ENCODE data around the gene P2RX6.

P2RX6 gene

DNA sequence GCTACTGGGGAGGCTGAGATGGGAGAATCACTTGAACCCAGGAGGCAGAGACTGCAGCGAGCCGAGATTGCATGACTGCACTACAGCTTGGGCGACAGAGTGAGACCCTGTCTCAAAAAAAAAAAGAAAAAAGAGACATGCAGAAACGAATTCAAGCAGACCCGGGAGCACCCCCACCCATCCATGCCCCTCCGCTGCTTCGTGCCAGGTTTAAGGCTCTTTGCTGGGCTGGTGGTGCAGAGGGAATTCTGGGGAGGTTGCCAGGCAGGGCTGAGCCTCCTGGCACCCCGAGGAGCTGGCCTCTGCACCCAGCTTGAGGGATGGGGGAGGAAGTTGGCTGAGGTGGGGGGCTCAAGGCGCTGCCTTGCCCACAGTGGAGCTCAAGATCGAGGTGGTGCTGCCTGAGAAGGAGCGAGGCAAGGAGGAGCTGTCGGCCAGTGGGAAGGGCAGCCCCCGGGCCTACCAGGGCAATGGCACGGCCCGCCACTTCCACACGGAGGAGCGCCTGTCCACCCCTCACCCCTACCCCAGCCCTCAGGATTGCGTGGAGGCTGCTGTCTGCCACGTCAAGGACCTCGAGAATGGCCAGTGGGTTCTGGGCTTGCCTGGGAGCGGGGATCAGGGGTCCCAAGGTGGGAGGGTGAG lies 41.9 kb upstream of the P2RX6 start:
- Histone ChIP-seq H3K36me3 (ENCODE audit: insufficient read depth, low read length) (no peaks in the 10 kb centered on the region), H3K4me3 (ENCODE audit: low read length, poor library complexity, severe bottlenecking) (no peak overlapping the region)

DNA sequence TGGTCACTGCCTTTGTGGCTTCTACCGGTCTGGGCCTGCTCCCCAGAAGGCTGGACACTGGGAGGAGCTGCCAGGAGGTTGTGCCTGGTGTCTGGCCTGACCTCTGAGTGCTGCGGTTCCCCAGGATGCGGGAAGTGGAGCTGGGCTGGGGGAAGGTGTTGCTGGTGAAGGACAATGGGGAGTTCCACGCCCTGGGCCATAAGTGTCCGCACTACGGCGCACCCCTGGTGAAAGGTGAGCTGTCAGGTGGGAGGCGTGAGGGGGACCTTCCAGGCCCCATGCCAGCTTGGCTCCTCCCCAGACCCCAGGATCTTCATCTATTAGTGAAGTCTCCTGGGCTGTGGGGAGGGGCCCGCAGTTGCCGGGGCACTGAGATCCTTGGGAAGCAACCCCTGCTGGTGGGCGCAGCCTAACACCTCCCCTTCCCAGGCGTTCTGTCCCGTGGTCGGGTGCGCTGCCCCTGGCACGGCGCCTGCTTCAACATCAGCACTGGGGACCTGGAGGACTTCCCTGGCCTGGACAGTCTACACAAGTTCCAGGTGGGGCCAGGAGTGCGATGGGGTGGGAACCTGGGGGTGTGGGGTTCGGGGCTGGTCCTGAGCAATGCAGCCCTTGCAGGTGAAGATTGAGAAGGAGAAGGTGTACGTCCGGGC lies 41.2 kb upstream of the P2RX6 start:
- Histone ChIP-seq H4K20me1 (ENCODE audit: insufficient read depth, low read length, poor library complexity, severe bottlenecking) (no peaks in the 10 kb centered on the region), H3K4me1 (ENCODE audit: insufficient read depth, low read length, poor library complexity, severe bottlenecking) (no peaks in the 10 kb centered on the region), H3K4me3 (ENCODE audit: low read length, poor library complexity, severe bottlenecking) (no peak overlapping the region), H3K27me3 (ENCODE audit: insufficient read depth, low read length, poor library complexity, severe bottlenecking) (no peaks in the 10 kb centered on the region), H3K9ac (ENCODE audit: low read depth, low read length, poor library complexity, severe bottlenecking) (no peak overlapping the region), H2AFZ (ENCODE audit: low read length) (no peak overlapping the region), H3K36me3 (ENCODE audit: insufficient read depth, low read length) (no peaks in the 10 kb centered on the region), H3K4me2 (ENCODE audit: low read depth, low read length, poor library complexity, severe bottlenecking) (no peak overlapping the region), H3K79me2 (ENCODE audit: insufficient read depth, low read length) (no peaks in the 10 kb centered on the region), H3F3A (ENCODE audit: low read depth) (no peaks in the 10 kb centered on the region), H3K9me3 (ENCODE audit: insufficient read depth, low read depth, low read length) (no peaks in the 10 kb centered on the region), H3K9me2 (replicated peaks; ENCODE audit: low read depth, low read length) (no peaks in the 10 kb centered on the region)
- TF ChIP-seq, protein P1, sequence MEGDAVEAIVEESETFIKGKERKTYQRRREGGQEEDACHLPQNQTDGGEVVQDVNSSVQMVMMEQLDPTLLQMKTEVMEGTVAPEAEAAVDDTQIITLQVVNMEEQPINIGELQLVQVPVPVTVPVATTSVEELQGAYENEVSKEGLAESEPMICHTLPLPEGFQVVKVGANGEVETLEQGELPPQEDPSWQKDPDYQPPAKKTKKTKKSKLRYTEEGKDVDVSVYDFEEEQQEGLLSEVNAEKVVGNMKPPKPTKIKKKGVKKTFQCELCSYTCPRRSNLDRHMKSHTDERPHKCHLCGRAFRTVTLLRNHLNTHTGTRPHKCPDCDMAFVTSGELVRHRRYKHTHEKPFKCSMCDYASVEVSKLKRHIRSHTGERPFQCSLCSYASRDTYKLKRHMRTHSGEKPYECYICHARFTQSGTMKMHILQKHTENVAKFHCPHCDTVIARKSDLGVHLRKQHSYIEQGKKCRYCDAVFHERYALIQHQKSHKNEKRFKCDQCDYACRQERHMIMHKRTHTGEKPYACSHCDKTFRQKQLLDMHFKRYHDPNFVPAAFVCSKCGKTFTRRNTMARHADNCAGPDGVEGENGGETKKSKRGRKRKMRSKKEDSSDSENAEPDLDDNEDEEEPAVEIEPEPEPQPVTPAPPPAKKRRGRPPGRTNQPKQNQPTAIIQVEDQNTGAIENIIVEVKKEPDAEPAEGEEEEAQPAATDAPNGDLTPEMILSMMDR (conservative IDR thresholded peaks at IDR 0.05; ENCODE audit: low read length) = no peak
- no peak for TF ChIP-seq EZH2phosphoT487 (IDR thresholded peaks at IDR 0.05; ENCODE audit: borderline replicate concordance)

More for the DNA sequence above, 41.9 kb upstream of the P2RX6 start:
- no peak for TF ChIP-seq EZH2phosphoT487 (IDR thresholded peaks at IDR 0.05; ENCODE audit: borderline replicate concordance)
- TF ChIP-seq, protein P1 (conservative IDR thresholded peaks at IDR 0.05; ENCODE audit: low read length) = no peak
- Histone ChIP-seq H3K79me2 (ENCODE audit: insufficient read depth, low read length) (no peaks in the 10 kb centered on the region), H4K20me1 (ENCODE audit: insufficient read depth, low read length, poor library complexity, severe bottlenecking) (no peaks in the 10 kb centered on the region), H3K27me3 (ENCODE audit: insufficient read depth, low read length, poor library complexity, severe bottlenecking) (no peaks in the 10 kb centered on the region), H3K4me2 (ENCODE audit: low read depth, low read length, poor library complexity, severe bottlenecking) (no peak overlapping the region), H3K9ac (ENCODE audit: low read depth, low read length, poor library complexity, severe bottlenecking) (no peak overlapping the region), H2AFZ (ENCODE audit: low read length) (no peak overlapping the region), H3K9me3 (ENCODE audit: insufficient read depth, low read depth, low read length) (no peaks in the 10 kb centered on the region), H3K4me1 (ENCODE audit: insufficient read depth, low read length, poor library complexity, severe bottlenecking) (no peaks in the 10 kb centered on the region), H3K9me2 (replicated peaks; ENCODE audit: low read depth, low read length) (no peaks in the 10 kb centered on the region), H3F3A (ENCODE audit: low read depth) (no peaks in the 10 kb centered on the region)

DNA sequence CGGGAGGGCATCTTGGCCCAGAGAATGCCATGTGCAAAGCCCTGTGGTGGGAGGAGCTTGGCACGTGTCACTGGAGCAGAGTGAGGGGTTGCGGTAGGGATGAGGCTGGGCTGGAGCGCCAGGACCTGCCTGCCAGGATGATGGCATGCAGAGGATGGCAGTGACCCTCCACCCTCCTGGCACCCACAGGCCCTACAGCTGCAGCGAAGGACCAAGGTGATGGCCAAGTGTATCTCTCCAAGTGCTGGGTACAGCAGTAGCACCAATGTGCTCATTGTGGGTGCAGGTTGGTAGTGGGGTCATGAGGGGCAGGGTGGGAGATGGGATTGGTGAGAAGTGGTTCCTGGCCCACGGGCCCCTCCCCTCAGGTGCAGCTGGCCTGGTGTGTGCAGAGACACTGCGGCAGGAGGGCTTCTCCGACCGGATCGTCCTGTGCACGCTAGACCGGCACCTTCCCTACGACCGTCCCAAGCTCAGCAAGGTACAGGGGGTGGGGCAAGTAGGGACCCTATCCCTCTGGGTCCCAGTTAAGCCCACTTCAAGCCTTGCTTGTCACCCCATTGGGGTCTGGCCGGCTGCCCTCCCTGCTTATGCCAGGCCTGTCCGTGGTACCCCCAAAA lies 40.5 kb upstream of the P2RX6 start:
- H3K9ac ChIP-seq (ENCODE audit: low read depth, low read length, poor library complexity, severe bottlenecking) = no peak overlapping the region
- H3K4me2 ChIP-seq (ENCODE audit: low read depth, low read length, poor library complexity, severe bottlenecking) = no peak overlapping the region
- TF ChIP-seq, protein P1 (conservative IDR thresholded peaks at IDR 0.05; ENCODE audit: low read length) = no peak
- no peak for TF ChIP-seq EZH2phosphoT487 (IDR thresholded peaks at IDR 0.05; ENCODE audit: borderline replicate concordance)

More for the DNA sequence above, 40.5 kb upstream of the P2RX6 start:
- Histone ChIP-seq H3K79me2 (ENCODE audit: insufficient read depth, low read length) (no peaks in the 10 kb centered on the region), H3K36me3 (ENCODE audit: insufficient read depth, low read length) (no peaks in the 10 kb centered on the region), H2AFZ (ENCODE audit: low read length) (no peak overlapping the region), H3K27me3 (ENCODE audit: insufficient read depth, low read length, poor library complexity, severe bottlenecking) (no peaks in the 10 kb centered on the region), H3K9me2 (replicated peaks; ENCODE audit: low read depth, low read length) (no peaks in the 10 kb centered on the region), H3K4me1 (ENCODE audit: insufficient read depth, low read length, poor library complexity, severe bottlenecking) (no peaks in the 10 kb centered on the region), H3K9me3 (ENCODE audit: insufficient read depth, low read depth, low read length) (no peaks in the 10 kb centered on the region), H4K20me1 (ENCODE audit: insufficient read depth, low read length, poor library complexity, severe bottlenecking) (no peaks in the 10 kb centered on the region), H3K4me3 (ENCODE audit: low read length, poor library complexity, severe bottlenecking) (no peak overlapping the region), H3F3A (ENCODE audit: low read depth) (no peaks in the 10 kb centered on the region)

Data from Loucy (cell line).